GM21723 (cell line): ENCODE results near the gene SMARCD1.
"Not testable (repeated sequence)": the region's sequence is repeated elsewhere in the genome, so short reads cannot be mapped to it uniquely, and the experiment has no call there.

Experiments
- ATAC-seq: cut with Tn5 transposase; IDR thresholded peaks from one replicate; pipeline ENCODE4 v1.9.1; 2021; ENCODE audit warnings: mild to moderate bottlenecking, moderate library complexity; ENCODE audit not compliant: unreplicated experiment

SMARCD1 gene

DNA sequence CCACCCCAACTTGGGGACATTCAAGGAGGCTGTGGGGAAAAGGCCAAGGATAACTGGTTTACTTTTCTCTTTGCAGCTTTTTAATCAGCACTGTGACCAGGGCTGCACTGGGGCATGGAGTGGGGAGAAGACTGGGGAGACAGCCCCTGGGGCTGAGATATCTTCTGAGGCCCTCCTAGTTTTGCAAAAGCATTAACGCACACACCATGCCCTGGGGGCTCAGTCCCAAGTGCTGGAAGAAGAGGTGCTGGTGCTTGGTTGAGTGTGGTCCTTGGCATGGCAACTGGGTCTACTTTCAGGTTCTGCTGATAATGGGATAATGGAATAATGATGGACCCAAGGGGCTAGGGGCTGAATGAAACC is 9.4 kb upstream of the SMARCD1 start:
- no peak for ATAC-seq

DNA sequence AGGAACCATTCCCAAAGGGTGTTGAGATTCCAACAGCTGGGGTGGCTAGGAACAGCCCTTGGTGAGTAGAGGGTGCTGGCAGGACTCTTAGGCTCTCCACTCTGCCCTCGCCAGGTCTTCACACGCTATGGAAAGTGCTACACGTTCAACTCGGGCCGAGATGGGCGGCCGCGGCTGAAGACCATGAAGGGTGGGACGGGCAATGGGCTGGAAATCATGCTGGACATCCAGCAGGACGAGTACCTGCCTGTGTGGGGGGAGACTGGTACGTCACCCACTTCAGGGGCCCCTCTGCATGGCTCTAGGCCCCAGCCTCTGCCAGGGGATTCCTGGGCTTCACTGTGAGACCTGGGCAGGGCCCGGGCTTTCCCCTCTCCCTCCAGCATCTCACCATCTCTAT is 8.0 kb upstream of the SMARCD1 start:
- ATAC-seq, result no peak

DNA sequence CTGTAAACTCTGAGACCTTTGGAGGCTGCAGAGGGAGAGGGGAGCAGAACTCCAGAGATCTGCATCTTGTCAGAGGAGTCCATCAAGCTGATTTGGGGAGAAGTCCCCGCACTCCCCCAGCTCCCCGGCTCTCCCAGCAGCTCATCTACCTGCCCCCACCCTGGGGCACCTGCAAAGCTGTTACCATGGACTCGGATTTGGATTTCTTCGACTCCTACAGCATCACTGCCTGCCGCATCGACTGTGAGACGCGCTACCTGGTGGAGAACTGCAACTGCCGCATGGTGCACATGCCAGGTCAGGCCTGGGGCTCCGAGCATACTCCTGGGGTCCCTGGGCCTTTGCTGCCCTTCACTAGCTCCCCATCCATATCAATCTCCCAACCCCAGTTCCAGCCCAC is 6.9 kb upstream of the SMARCD1 start:
- no peak for ATAC-seq

DNA sequence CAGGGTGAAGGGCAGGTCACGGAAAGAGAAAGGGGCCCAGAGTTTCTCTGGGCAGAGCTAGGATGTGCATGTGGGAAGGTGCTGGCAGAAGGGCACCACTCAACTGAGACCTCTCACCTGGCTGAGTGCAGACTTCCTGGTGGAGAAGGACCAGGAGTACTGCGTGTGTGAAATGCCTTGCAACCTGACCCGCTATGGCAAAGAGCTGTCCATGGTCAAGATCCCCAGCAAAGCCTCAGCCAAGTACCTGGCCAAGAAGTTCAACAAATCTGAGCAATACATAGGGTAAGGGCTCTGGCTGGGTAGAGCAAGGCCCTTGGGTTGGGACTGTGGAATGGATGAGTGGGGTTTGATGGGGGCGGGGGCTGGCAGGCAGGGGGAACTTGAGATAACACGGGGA is 5.4 kb upstream of the SMARCD1 start:
- ATAC-seq, result no peak

DNA sequence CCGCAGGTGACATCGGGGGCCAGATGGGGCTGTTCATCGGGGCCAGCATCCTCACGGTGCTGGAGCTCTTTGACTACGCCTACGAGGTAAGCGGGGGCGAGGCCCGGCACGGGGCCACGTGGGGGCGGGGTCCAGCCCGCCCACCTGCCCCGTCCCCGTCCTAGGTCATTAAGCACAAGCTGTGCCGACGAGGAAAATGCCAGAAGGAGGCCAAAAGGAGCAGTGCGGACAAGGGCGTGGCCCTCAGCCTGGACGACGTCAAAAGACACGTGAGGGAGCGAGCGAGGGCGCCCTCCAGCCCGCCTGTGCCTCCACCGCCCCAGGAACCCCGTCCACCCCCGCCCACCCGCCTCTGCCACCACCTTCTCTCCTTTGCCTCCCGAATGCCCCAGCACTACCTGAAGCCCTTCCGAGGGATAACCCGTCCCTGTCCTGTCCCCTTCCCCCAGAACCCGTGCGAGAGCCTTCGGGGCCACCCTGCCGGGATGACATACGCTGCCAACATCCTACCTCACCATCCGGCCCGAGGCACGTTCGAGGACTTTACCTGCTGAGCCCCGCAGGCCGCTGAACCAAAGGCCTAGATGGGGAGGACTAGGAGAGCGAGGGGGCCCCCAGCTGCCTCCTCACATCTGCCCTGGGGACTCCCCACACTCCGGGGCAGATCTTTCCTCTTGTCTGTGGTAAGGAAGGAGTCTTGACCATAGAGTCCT is 3.9 kb upstream of the SMARCD1 start:
- ATAC-seq, result no peak

DNA sequence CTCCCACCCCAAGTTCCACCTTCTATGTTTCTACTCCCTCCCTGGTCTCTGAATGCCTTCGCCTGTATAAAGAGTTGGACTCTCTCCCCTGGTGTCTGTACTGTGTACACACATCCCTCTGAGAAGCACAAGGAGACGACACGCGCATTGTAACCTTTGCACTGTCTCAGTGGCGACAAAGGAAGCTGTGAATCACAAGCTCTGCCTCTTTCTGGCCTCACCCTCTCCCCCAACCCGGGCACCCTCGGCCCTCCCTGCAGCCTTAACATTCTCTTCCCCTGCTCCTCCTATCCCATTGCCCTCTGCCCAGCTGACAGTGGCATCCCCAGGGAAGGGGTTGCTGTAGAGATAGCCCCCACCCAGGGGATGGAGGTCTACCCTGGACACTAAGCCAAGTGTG is 2.5 kb upstream of the SMARCD1 start:
- ATAC-seq, result no peak

DNA sequence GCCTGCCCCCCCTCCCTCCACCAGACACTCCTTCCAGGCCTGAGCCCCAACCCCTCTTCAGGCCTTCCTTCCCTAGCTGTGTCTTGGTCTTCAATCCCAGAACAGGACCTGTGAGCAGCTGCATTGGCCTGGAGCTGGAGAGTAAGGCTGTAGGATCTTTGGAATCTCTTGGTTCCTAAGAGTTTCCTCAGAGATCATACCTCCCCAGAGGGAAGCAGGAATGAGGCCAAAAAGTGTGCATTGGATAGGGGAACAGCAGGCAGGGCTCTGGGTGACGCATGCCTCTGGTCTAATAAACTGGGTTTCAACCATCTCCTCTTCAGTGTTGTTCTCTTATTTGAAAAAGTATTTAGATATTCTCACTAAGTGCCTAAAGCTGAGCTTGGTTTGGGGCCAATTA is 1.8 kb upstream of the SMARCD1 start:
- no peak for ATAC-seq

DNA sequence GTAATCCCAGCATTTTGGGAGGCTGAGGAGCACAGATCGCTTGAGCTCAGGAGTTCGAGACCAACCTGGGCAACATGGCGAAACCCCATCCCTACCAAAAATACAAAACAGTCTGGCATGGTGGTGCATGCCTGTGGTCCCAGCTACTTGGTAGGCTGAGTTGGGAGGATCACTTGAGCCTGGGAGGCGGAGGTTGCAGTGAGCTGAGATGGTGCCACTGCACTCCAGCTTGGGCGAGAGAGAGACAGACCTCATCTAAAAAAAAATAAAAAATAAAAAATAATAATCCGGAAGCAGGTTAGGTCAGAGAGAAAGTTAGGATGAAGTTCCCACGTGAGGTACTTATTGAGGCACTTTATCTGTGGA is 750 bp upstream of the SMARCD1 start:
- not testable (repeated sequence) for ATAC-seq

DNA sequence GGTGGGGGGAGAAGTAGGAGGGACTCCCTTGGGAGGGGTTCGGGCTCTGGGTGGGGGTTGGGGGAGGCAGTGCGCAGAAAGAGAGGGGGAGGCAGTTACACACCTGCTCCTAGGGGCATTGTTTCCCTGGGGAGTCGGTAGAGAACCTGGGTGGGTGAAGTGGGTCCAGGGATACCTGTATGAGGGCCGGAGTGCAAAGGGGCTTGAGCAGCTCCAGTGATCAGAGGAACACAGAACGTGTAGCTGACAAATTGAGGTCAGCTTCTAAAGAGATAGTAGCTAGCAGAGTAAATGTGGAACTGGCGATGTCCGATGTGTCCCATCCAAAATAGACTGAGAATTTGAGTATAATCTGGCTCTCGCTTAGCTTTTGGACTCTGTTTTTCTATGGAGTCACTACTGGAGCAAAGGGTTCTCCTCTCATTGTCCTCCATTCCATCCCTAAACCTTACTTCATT is 502 bp downstream of the SMARCD1 start:
- ATAC-seq, result no peak

DNA sequence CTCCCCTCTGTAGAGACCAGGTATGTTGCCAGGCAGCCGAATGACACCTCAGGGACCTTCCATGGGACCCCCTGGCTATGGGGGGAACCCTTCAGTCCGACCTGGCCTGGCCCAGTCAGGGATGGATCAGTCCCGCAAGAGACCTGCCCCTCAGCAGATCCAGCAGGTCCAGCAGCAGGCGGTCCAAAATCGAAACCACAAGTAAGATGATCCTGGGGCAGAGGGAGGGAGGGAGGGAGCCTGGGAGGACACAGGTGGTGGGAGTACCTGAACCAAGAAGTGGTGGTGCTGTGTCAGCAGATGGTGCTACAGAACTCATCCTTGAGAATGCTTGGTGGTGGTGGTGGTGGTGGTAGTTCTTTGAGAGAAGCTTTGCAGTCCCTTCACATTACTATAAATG is 1.0 kb downstream of the SMARCD1 start:
- ATAC-seq, result no peak

DNA sequence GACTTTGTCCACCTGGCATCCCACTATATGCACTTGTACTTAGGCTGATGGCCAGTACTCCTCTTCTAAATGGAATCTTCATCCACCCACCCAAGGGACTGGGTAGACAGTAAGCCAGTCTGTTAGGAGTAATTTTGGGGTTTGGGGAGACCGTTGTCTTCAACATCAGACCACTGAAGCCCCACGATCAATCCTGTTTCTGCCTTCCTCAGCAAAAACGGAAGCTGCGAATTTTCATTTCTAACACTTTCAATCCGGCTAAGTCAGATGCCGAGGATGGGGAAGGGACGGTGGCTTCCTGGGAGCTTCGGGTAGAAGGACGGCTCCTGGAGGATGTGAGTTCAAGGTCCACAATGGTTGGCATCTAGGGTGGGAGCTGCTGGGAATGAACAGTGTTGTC is 2.0 kb downstream of the SMARCD1 start:
- no peak for ATAC-seq

DNA sequence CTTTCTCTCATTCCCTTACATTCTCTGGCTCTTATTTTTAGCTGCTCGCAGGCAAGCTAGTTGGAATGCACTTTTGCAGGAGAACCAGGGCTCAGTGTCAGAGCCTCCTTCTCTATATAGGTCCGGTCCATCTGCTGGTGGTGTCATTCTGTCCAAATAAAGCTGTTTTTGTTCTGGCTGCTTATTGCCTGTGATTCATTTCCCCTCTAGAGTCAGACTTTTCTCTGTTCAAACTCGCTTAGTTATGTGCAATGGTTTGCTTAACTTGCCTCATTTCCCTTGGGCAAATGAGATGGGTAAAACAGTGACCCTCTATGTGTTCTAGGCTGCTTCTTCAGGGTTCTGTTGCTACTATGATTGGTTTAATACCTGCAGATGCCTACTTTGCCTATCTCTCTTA is 2.9 kb downstream of the SMARCD1 start:
- no peak for ATAC-seq

DNA sequence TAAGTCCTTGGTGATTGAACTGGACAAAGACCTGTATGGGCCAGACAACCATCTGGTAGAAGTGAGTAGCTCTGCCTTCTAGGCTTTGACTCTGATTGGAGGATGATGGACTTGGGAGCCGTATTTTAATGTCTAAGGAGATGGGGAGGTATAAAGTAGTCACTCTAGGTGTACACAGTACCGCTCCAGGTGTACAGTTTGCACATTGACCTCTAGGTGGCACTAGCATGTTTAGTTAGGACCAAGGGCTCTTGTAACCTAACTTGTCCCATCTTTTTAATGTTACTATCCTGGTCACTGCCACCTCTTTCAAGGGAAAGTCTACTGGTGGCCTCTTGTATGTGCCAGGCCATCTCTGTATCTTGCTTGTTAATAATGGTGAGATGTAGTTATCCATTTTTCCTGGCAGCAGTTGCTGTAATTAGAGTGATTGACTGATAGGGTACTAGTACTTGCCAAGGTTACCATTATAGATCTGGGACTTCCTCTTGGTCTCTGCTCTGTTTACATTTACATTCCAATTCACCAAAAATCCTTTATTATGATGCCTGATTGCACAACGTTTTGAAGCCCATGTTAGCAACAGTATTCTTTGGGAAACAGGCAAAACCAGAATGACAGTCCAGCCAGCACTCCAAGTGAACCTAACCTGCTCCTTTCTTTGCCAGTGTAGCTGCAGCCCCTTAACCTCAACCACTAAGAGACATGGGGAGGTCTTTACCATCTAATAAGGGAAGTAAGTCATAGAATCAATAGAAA is 3.6 kb downstream of the SMARCD1 start:
- peak; percentile 32 for ATAC-seq

DNA sequence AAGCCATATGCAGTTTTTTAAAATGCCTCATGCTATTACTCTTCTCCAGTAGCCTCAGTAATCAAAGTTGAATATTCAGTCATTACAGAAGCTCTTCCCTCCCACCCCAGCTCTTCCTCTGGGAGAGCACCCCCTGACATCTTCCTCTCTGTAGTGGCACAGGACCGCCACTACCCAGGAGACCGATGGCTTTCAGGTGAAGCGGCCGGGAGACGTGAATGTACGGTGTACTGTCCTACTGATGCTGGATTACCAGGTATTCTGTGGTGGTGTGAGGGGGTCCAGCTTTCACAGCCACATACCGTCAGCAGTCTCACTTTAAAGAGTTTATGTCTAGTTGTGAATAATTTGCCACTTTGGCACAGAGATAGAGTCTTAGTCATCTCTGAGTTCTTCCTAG is 4.6 kb downstream of the SMARCD1 start:
- no peak for ATAC-seq

DNA sequence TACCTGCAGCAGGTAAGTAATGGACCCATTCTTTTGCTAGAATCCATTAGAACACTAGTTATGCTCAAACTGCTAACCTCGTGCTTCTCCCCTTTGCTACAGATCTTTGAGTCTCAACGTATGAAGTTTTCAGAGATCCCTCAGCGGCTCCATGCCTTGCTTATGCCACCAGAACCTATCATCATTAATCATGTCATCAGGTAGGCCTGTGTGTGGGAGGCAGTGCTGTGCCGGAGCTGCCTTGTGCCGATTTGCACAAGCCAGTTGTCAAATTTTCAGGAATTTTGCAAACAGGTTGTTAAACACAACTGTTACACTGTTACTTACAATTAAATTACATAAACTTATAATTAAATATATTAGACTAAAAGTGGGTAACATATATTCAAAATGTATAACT is 5.2 kb downstream of the SMARCD1 start:
- no peak for ATAC-seq

DNA sequence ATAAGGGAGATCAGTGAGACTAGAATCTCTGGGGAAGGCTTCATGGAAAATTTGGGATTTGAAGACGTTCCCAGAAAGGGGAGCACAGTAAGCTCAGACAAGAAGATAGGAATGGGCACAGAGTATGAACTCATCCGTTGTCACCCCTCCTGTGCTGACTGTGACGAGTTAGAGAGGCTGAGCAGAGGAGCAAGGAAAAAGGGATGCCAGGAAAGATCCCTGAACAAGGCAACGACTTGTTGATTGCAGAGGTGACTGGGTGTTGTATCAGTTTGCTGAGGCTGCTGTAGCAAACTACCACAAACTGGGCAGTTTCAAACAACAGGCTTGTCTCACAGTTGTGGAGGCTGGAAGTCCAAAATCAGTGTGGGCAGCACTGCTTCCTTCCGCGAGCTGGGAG is 12.8 kb downstream of the SMARCD1 start:
- ATAC-seq, result no peak

DNA sequence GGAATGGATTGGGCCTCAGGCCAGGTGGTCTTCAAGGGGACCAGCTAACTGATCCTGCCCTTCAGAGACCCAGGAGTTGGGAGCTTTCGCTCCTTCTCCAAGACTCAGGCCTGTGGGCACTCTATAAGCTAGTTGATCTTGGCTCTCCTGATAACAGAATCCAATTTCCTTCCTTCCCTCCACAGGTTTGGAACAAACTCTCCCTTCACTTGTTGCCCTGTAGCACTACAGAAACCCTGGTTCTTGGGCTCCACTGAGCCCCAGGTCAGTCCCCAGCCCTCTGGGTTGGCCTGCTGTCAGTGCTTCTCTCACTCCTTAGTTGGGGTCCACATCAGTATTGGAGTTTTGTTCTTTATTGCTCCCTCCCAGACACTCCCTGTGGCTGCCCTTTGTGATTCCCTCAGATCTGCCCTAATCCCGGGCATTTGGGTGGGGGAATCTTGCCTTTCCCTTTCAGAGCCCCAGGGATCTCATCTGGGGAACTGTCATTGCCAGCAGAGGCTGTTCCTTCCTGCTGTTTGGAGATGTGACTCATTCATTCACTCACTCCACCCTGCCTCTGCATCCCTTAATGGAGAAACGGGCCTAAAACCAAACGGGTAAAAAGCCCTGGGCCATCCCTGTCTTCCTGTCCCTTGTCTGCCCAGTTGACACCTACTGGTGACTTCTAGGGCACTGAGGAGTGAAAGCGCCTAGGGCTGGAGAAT is 14.3 kb downstream of the SMARCD1 start:
- no peak for ATAC-seq

DNA sequence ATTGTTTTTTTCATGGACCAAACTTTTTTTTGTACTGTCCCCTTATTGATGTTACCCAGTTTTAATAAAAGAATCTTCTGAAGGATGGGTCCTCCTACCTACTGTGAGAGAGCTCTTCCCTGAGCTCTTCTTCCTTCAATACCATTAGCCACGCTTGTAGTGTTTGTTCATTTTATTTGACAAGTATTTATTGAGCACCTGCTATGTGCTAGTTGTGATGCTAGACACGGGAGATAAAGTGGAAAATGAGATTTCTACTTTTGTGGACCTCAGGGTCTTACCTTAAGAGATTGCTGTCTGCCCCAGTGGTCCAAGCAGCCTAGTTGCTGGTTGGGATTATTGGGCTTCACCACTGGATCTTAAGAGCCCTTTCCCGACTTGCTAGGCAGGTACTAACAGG is 15.4 kb downstream of the SMARCD1 start:
- ATAC-seq, result no peak

DNA sequence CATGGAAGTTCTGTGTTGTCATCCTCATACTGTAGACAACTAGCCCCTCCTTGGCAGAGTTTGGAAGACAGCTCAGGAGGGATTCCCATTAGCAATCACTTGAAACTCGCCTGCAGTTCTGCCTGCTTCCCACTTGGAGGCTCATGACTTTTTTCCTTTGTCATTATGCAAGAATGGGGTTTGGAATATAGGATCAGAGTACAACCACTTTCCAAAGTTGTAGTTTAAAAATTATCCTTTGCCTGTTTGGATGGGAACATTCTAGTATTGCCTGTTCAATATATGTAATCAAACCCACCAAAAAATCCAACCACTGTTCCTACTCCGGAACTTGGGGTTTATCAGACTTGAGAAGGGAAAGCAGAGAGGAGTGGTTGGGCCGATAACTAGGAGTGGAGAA is 16.5 kb downstream of the SMARCD1 start:
- no peak for ATAC-seq

DNA sequence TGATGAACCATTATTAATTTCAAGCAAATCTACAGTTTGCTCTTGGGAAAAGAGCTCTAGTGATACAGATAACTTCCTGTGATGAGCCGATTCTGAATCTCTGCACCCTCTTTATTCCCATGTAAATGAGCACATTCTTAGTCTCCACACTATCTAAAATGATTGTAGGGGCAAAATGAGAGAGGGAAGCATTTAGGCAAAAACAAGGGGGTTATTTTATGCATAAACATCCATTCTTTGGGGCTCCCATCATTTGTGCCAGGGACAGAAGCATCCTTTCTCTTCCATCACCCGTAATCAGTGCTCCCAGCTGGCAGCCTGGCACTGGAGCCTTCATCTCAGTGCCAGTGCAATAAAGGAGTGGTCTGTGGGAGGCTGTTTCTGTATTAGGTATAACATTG is 17.0 kb downstream of the SMARCD1 start:
- no peak for ATAC-seq

DNA sequence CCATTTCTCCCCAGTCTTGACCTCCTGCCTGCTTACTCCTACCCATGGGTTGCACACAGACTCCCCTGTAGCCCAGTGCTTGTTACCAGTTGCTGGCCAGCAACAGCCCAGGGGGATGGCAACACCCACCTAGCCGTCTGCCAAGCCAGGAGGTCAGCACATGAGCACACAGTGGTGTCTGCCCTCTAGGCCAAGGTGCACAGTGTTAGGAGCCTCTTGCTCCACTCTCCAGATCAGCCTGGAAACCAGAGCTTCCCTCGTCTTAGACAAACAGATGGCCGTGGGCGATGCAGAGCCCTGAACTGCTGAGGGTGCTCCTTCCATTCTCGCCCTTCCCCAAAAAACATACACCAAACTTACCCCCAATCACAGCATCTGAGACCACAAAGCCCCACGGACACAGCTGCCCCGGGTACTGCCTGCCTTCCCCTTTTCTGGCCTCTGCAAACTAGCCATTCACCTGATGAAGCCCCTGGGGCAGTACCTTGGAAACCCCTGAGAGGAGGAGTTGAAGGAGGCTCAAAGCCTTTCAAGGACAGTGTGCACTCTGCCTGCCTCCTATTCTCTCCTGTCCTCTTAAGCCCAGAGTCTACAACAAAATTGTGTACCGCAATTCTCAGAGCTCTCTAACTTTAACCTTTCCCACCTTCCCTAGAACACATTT is 17.6 kb downstream of the SMARCD1 start:
- ATAC-seq, result no peak

DNA sequence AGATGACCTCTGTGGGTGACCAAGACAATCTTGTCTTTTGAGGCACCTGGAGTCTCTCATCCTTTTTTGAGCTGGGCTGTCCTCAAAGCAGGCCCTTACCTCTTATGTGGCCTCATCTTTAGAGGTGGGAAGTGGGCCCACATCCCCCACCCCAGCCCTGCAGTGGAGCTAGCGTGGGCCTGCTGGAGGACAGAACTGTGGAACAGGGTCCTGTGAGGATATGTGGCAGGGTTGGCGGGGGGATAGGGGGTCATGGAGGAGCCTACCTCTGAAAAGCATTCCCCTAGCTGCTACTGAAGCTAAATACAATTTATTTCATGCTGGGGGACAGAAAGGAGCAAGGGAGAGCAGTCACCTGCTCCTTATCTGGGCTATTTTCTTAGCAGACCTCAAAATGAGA is 18.2 kb downstream of the SMARCD1 start:
- no peak for ATAC-seq
